AG09319 (cell line): Measurements from ENCODE around the gene REC8.

Source experiments
- DNase-seq: peaks from one replicate; pipeline ENCODE4 v3.0.0-alpha.2; 2010; ENCODE audit warnings: low read depth; ENCODE audit errors: extremely low read depth
- CTCF ChIP-seq: IDR thresholded peaks from 2 replicates; pipeline ENCODE4 v1.5.1; 2011; ENCODE audit warnings: low read depth, mild to moderate bottlenecking, inconsistent platforms, low read length, moderate library complexity

REC8 gene

GRCh38 chr14:24172871-24173281 lies 996 bp downstream of the REC8 start:
- no peak for TF ChIP-seq CTCF
- DNase-seq: no peak

- no peak for TF ChIP-seq CTCF
- no peak for DNase-seq
These were observed 4.7 kb downstream of the REC8 start for GRCh38 chr14:24176599-24176998.

GRCh38 chr14:24177041-24177825 lies 5.4 kb downstream of the REC8 start:
- DNase-seq: no peak
- no peak for TF ChIP-seq CTCF

GRCh38 chr14:24177891-24178290 lies 6.0 kb downstream of the REC8 start:
- TF ChIP-seq CTCF: no peak
- DNase-seq: no peak

- no peak for TF ChIP-seq CTCF
- no peak for DNase-seq
These were observed 6.7 kb downstream of the REC8 start for GRCh38 chr14:24178399-24179178.

GRCh38 chr14:24179294-24179960 lies 7.5 kb downstream of the REC8 start:
- no peak for TF ChIP-seq CTCF

More at GRCh38 chr14:24179294-24179960, 7.5 kb downstream of the REC8 start:
- DNase-seq: no peak
